Right cardiac atrium (tissue), 5 donors: ENCODE results near the gene CHD9. TPM values are rescaled to one million over a fixed set of nuclear protein-coding genes. Genes with fewer than 3 reads are reported as not detected.
A peak's percentile ranks its signal among the peaks of the same experiment; 100 is the strongest.
"Not testable (repeated sequence)": the region's sequence is repeated elsewhere in the genome, so short reads cannot be mapped to it uniquely, and the experiment has no call there.

Source experiments
- ATAC-seq, 2 donors: fragments of 200-7000 bp; cut with Tn5 transposase; one replicate each; pipeline versions ENCODE4 v1.8.0 to v1.9.1; 2020; ENCODE audit warnings: moderate library complexity in 2 of 2, mild to moderate bottlenecking in 1 of 2
- DNase-seq, 3 donors: peaks; one replicate each; pipeline ENCODE4 v3.0.0-alpha.2; 2020
- H3K27ac ChIP-seq: one replicate; pipeline ENCODE4 v1.5.1; 2013; ENCODE audit warnings: mild to moderate bottlenecking, low read length, control low read depth, moderate library complexity
- H3K27me3 ChIP-seq: one replicate; pipeline ENCODE4 v1.6.1; 2013; ENCODE audit not compliant: control insufficient read depth, insufficient read depth
- H3K4me1 ChIP-seq: one replicate; pipeline ENCODE4 v1.6.1; 2013; ENCODE audit warnings: low read length; ENCODE audit not compliant: control insufficient read depth, insufficient read depth
- H3K4me3 ChIP-seq: one replicate; pipeline ENCODE4 v1.5.1; 2013; ENCODE audit warnings: low read length, control low read depth
- H3K9me3 ChIP-seq: one replicate; pipeline ENCODE4 v1.6.1; 2013; ENCODE audit warnings: low read length; ENCODE audit not compliant: control insufficient read depth
- WGBS: extraction: QIAGEN DNeasy Blood & Tissue Kit; methylation state at CpG from one replicate; pipeline ENCODE4 v1.1.7; 2013; 5-methylcytosine and 5-hydroxymethylcytosine counted together
- intact Hi-C, 4 donors: fragments of 100-400 bp; cut with DNase I; formaldehyde crosslinking; loops; one replicate each; pipeline versions ENCODE4 v1.11.0 to v1.14.0; 2022 to 2023
- polyA plus RNA-seq: library from polyadenylated mRNA; stranded (reverse); fragments of 200-250 nt; gene quantifications from one replicate; pipeline ENCODE4 v1.2.3, GENCODE V29; 2013
- total RNA-seq, 4 donors: library from RNA; stranded (reverse); fragmentation: NEBNext Ultra II Directional; extraction: Animal tissue kit (Norgen Biotek cat#: 25700); gene quantifications; one replicate each; pipeline ENCODE4 v1.2.1, GENCODE V29; 2021
- donor health status: healthy with polysubstance abuse.
- donor health status: DM: no; HTN: yes; CAD: no.
- donor health status: DM: no; HTN: no; CAD: no.
- donor health status: DM: no; HTN: yes; CAD: no; lungs with severe emphysema.
- donor health status: DM: yes; HTN: yes; CAD: no.

Gene CHD9
- total and polyA plus RNA-seq, 5 donors = 7.3 to 73.5 (median 57.3) TPM

DNA sequence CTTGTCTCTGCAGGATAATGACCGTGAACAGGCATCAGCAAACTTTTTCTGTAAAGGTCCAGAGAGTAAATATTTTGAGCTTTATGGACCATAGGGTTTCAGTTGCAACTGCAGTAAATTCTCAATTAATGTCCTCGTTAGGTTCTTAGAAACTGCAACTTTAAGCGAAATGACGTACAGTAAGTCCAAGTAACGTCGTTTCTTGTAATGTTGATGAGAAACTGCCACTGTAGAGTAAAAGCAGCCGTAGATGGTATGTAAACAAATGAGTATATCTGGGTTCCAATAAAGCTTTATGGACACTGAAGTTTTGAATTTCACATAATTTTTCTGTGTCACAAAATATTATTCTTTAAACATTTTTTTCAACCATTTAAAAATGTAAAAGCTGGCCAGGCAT, 4.9 kb downstream of the CHD9 start:
- 94% methylated on average over 7 of the region's 7 CpGs for WGBS
- ATAC-seq (no peak), DNase-seq (no peak)
- intact Hi-C loops = loop anchor here (5.0 to 10.0 kb wide), 8 partner anchors 33 to 225 kb away; no protein-coding TSS in a partner anchor
- Histone ChIP-seq H3K27me3 (no peaks in the 10 kb centered on the region), H3K4me1 (peaks cover 12% of the 10 kb centered on the region), H3K27ac (no peak overlapping the region), H3K4me3 (no peak overlapping the region), H3K9me3 (no peaks in the 10 kb centered on the region)

DNA sequence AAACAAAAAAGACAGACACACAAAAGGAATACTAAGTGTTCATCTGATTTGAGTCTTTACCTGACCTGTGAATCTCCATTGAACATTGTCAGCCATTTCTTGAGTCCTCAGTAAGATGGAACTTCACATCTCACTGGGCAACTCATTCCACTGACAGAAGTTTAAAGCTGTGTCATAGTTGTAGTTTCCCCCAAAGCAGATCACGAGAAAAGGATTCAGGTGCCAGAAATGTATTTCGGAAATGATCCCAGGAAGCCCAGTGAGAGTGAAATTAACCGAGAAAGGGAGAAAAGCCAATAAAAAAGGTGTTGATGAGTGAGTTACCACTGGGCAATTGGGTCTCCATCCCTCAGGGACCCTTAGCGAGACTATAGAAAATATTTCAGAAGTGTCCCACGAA, 6.5 kb downstream of the CHD9 start:
- Histone ChIP-seq H3K27ac (no peak overlapping the region), H3K4me1 (peaks cover 19% of the 10 kb centered on the region), H3K4me3 (no peak overlapping the region), H3K9me3 (no peaks in the 10 kb centered on the region), H3K27me3 (no peaks in the 10 kb centered on the region)
- DNase-seq (no peak), ATAC-seq (no peak)
- intact Hi-C loops = no loop called here
- WGBS = 89% methylated on average over 5 of the region's 5 CpGs

DNA sequence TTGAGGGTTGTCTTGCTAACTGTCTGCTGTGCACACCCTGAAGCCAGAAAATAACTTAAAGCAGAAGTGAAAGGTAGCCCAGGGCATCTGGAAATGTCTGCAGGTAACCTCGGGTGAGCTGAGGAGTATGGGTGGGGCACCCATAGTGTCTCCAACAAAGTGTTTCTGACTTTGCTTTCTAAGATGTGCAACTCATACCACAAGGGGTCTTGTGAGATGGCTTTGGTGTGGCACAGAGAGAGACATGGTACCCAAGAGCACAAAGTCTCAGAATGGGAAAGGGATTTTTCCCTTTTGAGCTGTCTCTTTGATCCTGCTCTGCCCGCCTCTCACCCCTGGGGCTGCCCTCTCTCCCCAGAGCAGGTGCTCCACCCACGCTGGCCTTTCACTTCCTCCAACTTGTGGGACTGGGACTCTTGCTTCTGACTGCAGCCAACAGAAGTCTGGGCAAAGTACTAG, 6.9 kb downstream of the CHD9 start:
- Histone ChIP-seq H3K9me3 (no peaks in the 10 kb centered on the region), H3K27me3 (no peaks in the 10 kb centered on the region), H3K4me3 (no peak overlapping the region), H3K27ac (peak overlapping the region; percentile 14), H3K4me1 (peaks cover 19% of the 10 kb centered on the region)
- ATAC-seq (peak; percentile 67 to 71), DNase-seq (peak; percentile 47 to 69 (median 57))
- WGBS = 45% methylated on average over 3 of the region's 3 CpGs
- intact Hi-C loops = no loop called here

DNA sequence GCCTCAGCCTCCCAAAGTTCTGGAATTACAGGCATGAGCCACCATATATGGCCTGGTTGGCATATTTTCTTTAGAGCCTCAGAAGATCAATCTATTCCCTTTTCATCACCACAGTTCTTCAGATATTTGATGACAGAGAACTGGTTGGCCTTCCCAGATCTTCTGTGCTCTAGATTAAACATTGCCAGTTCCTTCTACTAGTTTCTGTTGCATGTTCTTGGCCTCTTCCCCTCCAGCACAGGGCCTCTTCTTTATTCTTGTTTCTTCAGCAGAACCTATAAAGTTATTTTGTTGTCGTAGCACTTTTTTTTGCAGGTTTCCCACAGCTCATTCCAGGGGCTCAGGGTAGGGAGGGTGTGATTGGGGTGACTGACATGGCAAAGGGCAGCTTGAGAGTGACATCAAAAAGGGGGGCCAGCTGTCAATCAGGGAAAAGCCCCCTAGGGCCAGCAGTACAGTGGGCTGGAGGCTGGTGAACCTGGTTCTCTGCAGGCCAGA, 9.3 kb downstream of the CHD9 start:
- Histone ChIP-seq H3K4me1 (peaks cover 15% of the 10 kb centered on the region), H3K27me3 (no peaks in the 10 kb centered on the region), H3K27ac (no peak overlapping the region), H3K9me3 (no peaks in the 10 kb centered on the region), H3K4me3 (no peak overlapping the region)
- intact Hi-C loops = no loop called here
- 78% methylated on average over 1 of the region's 1 CpG for WGBS
- DNase-seq (no peak), ATAC-seq (peak in 1 of 2 donors; percentile 19)

DNA sequence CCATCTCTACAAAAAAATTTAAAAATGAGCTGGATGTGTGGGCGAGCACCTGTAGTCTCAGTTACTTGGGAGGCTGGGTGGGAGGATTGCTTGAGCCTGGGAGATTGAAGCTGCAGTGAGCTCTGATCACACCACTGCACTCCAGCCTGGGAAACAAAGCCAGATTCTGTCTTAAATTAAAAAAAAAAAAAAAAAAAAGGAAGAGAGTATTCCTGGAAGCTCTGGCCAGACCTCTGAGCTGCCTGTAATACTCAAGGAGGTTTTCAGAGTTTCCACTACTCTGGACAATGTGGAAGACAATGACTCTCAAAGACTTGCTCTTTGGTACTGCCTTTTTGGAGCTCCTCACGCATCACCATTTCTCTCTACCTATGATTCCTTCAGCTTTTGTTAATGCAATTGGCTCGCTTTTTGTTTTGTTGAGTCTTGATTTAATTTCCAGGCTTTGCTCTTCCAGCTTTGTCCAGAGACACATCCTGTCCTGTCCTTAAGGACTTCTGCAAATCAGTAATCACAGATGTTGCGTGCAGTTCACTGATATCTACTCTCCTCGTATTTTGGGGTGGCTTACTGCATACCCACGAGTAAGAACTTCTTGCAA, 10.8 kb downstream of the CHD9 start:
- no peaks in the 10 kb centered on the region for H3K9me3 ChIP-seq
- 44% methylated on average over 6 of the region's 6 CpGs for WGBS
- no peak overlapping the region for H3K4me3 ChIP-seq
- H3K27ac ChIP-seq = peak overlapping the region; percentile 76
- DNase-seq (no peak), ATAC-seq (peak; percentile 75 to 82)
- intact Hi-C loops = no loop called here
- H3K4me1 ChIP-seq = peaks cover 15% of the 10 kb centered on the region
- H3K27me3 ChIP-seq = no peaks in the 10 kb centered on the region

DNA sequence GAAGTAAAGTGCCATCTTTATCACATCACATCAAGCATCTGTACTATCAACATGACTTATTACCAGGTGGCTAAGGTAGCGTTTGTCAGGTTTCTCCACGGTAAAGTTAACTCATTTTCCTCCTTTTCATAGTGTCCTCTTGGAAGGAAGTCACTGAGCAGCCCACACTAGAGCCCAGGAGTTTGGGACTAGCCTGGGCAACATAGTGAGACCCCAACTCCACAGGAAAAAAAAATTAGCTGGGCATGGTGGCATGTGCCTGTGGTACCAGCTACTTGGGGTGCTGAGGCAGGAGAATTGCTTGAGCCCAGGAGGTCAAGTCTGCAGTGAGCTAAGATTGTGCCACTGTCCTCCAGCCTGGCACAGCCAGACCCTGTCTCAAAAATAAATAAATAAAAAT, 12.9 kb downstream of the CHD9 start:
- H3K4me1 ChIP-seq = peaks cover 19% of the 10 kb centered on the region
- no peaks in the 10 kb centered on the region for H3K27me3 ChIP-seq
- ATAC-seq (no peak), DNase-seq (no peak)
- WGBS = 80% methylated on average over 2 of the region's 2 CpGs
- H3K9me3 ChIP-seq = no peaks in the 10 kb centered on the region
- intact Hi-C loops = no loop called here
- no peak overlapping the region for H3K4me3 ChIP-seq
- H3K27ac ChIP-seq = no peak overlapping the region

DNA sequence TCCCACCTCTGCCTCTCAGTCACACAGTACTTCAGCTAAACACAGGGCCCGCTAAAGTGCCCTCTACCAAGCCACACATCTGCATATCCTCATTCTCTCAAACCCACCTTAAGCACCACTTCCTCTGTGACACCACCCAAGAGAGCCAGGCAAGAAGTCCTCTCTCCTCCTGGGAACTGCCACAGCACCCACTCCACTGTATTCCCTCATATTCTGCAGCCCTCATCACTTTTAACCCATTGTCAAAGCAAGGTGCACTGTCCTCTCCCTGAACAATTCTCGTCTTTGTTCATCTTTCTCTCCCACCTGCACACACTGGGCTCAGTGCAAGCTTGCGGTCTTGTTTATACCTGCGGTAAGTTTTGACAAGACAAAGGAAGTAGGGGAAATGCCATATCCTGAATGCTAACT, 13.6 kb downstream of the CHD9 start:
- intact Hi-C loops = no loop called here
- Histone ChIP-seq H3K9me3 (no peaks in the 10 kb centered on the region), H3K4me3 (no peak overlapping the region), H3K4me1 (peaks cover 20% of the 10 kb centered on the region), H3K27ac (no peak overlapping the region), H3K27me3 (no peaks in the 10 kb centered on the region)
- 85% methylated on average over 4 of the region's 4 CpGs for WGBS
- no peak for ATAC-seq
- DNase-seq = no peak

DNA sequence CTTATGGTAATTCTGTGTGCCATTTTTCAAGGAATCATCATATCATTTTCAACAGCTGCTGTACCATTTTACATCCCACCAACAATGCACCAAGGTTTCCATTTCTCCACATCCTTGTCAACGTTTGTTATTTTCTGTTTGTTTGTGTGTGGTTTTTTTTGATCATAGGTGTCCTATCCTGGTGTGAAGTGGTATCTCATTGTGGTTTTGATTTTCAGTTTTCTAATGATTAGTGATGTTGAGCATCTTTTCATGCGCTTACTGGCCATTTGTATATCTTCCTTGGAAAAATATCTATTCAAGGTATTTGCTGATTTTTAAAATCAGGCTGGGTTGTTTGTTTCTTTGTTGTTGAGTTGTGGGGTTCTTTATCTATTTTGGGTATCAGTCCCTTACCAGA, 15.0 kb downstream of the CHD9 start:
- 84% methylated on average over 2 of the region's 2 CpGs for WGBS
- no peak for ATAC-seq
- intact Hi-C loops = no loop called here
- DNase-seq = no peak
- Histone ChIP-seq H3K4me1 (peaks cover 18% of the 10 kb centered on the region), H3K4me3 (no peak overlapping the region), H3K27ac (no peak overlapping the region), H3K9me3 (no peaks in the 10 kb centered on the region), H3K27me3 (no peaks in the 10 kb centered on the region)

DNA sequence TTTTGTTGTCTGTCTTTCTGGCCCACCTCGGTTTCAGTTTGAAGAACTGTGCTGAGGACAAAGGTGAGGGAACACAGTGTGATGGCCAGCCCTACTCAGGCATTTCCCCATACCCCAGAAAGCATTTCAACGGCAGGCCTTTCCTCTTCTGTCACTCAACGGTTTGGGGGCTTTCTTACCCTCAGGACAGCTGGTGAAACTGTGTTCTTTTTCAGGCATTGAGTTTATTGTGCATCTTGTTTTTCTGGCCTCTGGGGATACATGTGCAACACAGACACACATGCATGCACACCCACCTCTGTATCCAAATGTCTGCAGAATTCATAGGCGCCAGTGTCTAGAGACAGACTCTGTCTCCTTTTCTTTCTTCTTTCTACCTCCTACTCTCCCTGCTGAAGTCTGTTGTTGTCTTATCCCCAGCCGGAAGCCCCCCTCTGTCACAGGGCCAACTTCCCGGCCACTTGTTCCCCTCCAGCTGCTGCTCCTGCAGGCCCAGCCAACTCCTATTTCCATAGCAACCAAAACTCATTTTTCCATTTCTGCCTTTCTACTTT, 17.0 kb downstream of the CHD9 start:
- intact Hi-C loops = no loop called here
- 20% methylated on average over 6 of the region's 6 CpGs for WGBS
- peaks cover 10% of the 10 kb centered on the region for H3K4me1 ChIP-seq
- H3K27me3 ChIP-seq = no peaks in the 10 kb centered on the region
- no peak overlapping the region for H3K4me3 ChIP-seq
- ATAC-seq = peak; percentile 88
- peak overlapping the region; percentile 78 for H3K27ac ChIP-seq
- H3K9me3 ChIP-seq = no peaks in the 10 kb centered on the region
- DNase-seq = peak; percentile 76 to 94 (median 90)

DNA sequence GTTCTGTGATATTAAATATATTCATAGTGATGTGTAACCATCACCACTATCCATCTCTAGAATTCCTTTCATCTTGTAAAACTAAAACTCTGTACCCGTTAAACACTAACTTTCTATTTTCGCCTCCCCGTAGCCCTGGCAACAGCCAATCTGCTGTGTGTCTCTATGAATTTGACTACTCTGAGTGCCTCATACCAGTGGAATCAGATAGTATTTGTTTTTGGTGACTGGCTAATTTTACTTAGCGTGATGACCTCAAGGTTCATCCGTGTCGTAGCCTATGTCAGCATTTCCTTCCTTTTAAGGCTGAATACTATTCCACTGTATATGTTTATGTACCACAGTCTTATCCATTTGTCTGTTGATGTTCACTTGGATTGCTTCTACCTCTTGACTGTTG, 18.2 kb downstream of the CHD9 start:
- Histone ChIP-seq H3K9me3 (no peaks in the 10 kb centered on the region), H3K27ac (no peak overlapping the region), H3K4me3 (no peak overlapping the region), H3K4me1 (peaks cover 10% of the 10 kb centered on the region), H3K27me3 (no peaks in the 10 kb centered on the region)
- DNase-seq (no peak), ATAC-seq (peak in 1 of 2 donors; percentile 57)
- WGBS = 81% methylated on average over 6 of the region's 6 CpGs
- intact Hi-C loops = no loop called here

DNA sequence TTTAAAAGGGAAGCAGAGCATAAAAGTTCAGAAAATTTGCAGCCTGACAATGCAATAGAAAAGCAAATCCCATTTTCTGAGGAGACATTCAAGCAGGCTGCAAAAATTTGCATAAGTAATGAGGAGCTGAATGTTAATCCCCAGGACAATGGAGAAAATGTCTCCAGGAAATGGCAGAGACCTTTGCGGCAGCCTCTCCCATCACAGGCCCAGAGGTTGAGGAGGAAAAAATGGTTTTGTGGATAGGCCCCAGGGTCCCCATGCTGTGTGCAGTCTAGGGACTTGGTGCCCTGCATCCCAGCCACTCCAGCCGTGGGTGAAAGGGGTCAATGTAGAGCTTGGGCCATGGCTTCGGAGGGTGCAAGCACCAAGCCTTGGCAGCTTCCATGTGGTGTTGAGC, 19.5 kb downstream of the CHD9 start:
- H3K4me3 ChIP-seq, ATAC-seq, intact Hi-C loops, H3K27me3 ChIP-seq, H3K27ac ChIP-seq, DNase-seq, H3K9me3 ChIP-seq: not testable (repeated sequence)
- H3K4me1 ChIP-seq = peaks cover 10% of the 10 kb centered on the region
- 64% methylated on average over 3 of the region's 3 CpGs for WGBS
